Loucy (cell line): Measurements from ENCODE around the gene NCOA1.

Experiments
- CTCF ChIP-seq: fragments of 200-600 bp; sonication (generic); conservative IDR thresholded peaks from 2 replicates; pipeline ENCODE4 v1.5.1; 2014; ENCODE audit warnings: mild to moderate bottlenecking, antibody characterized with exemption, low read length
- EZH2phosphoT487 ChIP-seq: fragments of 200-600 bp; IDR thresholded peaks from 2 replicates; pipeline ENCODE4 v1.6.1; 2018; ENCODE audit warnings: antibody characterized with exemption, mild to moderate bottlenecking, moderate library complexity, borderline replicate concordance

- TF ChIP-seq CTCF (no peak), EZH2phosphoT487 (no peak)
Observed at GRCh38 chr2:24771061-24771460, 280.0 kb downstream of the NCOA1 start.
